A549 (cell line): Measurements from ENCODE around the gene SIGLEC5. TPM values are rescaled to one million over a fixed set of nuclear protein-coding genes. Genes with fewer than 3 reads are reported as not detected.

Experiments
- ATAC-seq, 2 experiments: fragments of 200-7000 bp in 1 of 2; fragments of >200 bp in 1 of 2; cut with Nextera tagmentation in 1 of 2; cut with Tn5 transposase in 1 of 2; 3 replicates each; pipeline versions ENCODE4 v1.8.0 to v1.9.1; 2018 to 2020; ENCODE audit warnings: mild to moderate bottlenecking in 1 of 2, moderate library complexity in 1 of 2
- CTCF ChIA-PET: fragments of 300-600 bp; sonication (Branson Sonifier 250); formaldehyde crosslinking; extraction: SDS; loops from one replicate; lab custom pipeline; 2021; ENCODE audit warnings: antibody characterized with exemption, inconsistent platforms; lab: Yijun Ruan, JAX
- POLR2A ChIA-PET: fragments of 350-600 bp; formaldehyde crosslinking; extraction: SDS; loops from one replicate; lab custom pipeline; 2021; ENCODE audit warnings: antibody characterized with exemption, inconsistent platforms; lab: Yijun Ruan, JAX
- DNase-seq, 2 experiments: peaks; one replicate each; pipeline versions ENCODE4 v3.0.0 to v3.0.0-alpha.2; 2011 to 2016; ENCODE audit warnings: low read depth in 1 of 2, low spot score in 1 of 2
- FAIRE-seq: peaks from 2 replicates; lab custom pipeline; 2011; peaks lifted over from hg19 to GRCh38; lab: Jason Lieb, UNC
- H3K27ac ChIP-seq, 2 experiments: fragments of >200 bp; sonication (Bioruptor Twin); formaldehyde crosslinking; 3 replicates each; pipeline ENCODE4 v1.5.1; 2016 to 2017
- H3K4me1 ChIP-seq: fragments of >200 bp; sonication (Bioruptor Twin); formaldehyde crosslinking; 3 replicates; pipeline ENCODE4 v1.6.1; 2016
- H3K4me2 ChIP-seq: fragments of >200 bp; sonication (Bioruptor Twin); formaldehyde crosslinking; 3 replicates; pipeline ENCODE4 v1.6.1; 2016
- H3K4me3 ChIP-seq: fragments of >200 bp; sonication (Bioruptor Twin); formaldehyde crosslinking; 3 replicates; pipeline ENCODE4 v1.5.1; 2016
- H3K9me3 ChIP-seq: fragments of >200 bp; sonication (Bioruptor Twin); formaldehyde crosslinking; 3 replicates; pipeline ENCODE4 v1.6.1; 2016
- CEBPB ChIP-seq, 2 experiments: fragments of >200 bp in 1 of 2; sonication (Bioruptor Twin) in 1 of 2; formaldehyde crosslinking in 1 of 2; IDR thresholded peaks; 2 replicates each; pipeline ENCODE4 v1.6.1; 2012 to 2016
- FOSB ChIP-seq: fragments of 250-450 bp; sonication (Bioruptor Pico); IDR thresholded peaks from 2 replicates; pipeline ENCODE4 v1.5.0; 2020; ENCODE audit warnings: mild to moderate bottlenecking, moderate library complexity
- FOSL2 ChIP-seq, 2 experiments: fragments of 450-650 bp in 1 of 2; fragments of >200 bp in 1 of 2; sonication (Bioruptor Twin) in 1 of 2; formaldehyde crosslinking; IDR thresholded peaks; 2 replicates each; pipeline versions ENCODE4 v1.5.0 to v1.6.1; 2016 to 2020; ENCODE audit warnings: mild to moderate bottlenecking in 1 of 2, moderate library complexity in 1 of 2
- HOXA7 ChIP-seq: fragments of 250-450 bp; sonication (Bioruptor Pico); IDR thresholded peaks from 2 replicates; pipeline ENCODE4 v1.5.0; 2020; ENCODE audit warnings: mild to moderate bottlenecking, moderate library complexity
- HOXB13 ChIP-seq: fragments of 250-450 bp; sonication (Bioruptor Pico); IDR thresholded peaks from 2 replicates; pipeline ENCODE4 v1.5.0; 2020; ENCODE audit warnings: low read depth, mild to moderate bottlenecking, moderate library complexity
- JUN ChIP-seq, 2 experiments: fragments of >200 bp; sonication (Bioruptor Twin); formaldehyde crosslinking; IDR thresholded peaks; 2 replicates in 1 of 2; 3 replicates in 1 of 2; pipeline ENCODE4 v1.6.1; 2016 to 2017
- JUNB ChIP-seq: fragments of >200 bp; sonication (Bioruptor Twin); formaldehyde crosslinking; IDR thresholded peaks from 2 replicates; pipeline ENCODE4 v1.6.1; 2016
- KDM1A ChIP-seq: fragments of 200-600 bp; sonication (generic); IDR thresholded peaks from 2 replicates; pipeline ENCODE4 v1.6.1; 2016; ENCODE audit warnings: low read depth, mild to moderate bottlenecking
- MAFK ChIP-seq: fragments of 450-650 bp; IDR thresholded peaks from 2 replicates; pipeline ENCODE4 v1.6.1; 2014; ENCODE audit not compliant: partially characterized antibody
- MYC ChIP-seq: IDR thresholded peaks from 2 replicates; pipeline ENCODE4 v1.6.1; 2012; ENCODE audit warnings: mild to moderate bottlenecking, inconsistent platforms, low read length, improper control_type of control experiment, borderline replicate concordance
- NR3C1 ChIP-seq: fragments of >200 bp; sonication (Bioruptor Twin); formaldehyde crosslinking; IDR thresholded peaks from 3 replicates; pipeline ENCODE4 v1.6.1; 2017
- PHF8 ChIP-seq: fragments of 200-600 bp; sonication (generic); IDR thresholded peaks from 2 replicates; pipeline ENCODE4 v1.6.1; 2016; ENCODE audit warnings: low read depth, mild to moderate bottlenecking, antibody characterized with exemption, moderate library complexity, borderline replicate concordance
- POLR2A ChIP-seq: IDR thresholded peaks from 2 replicates; pipeline ENCODE4 v1.6.1; 2012; ENCODE audit warnings: mild to moderate bottlenecking, low read length
- POLR2AphosphoS2 ChIP-seq: conservative IDR thresholded peaks from 2 replicates; pipeline ENCODE4 v1.6.1; 2012; ENCODE audit warnings: low read length, improper control_type of control experiment, inconsistent platforms
- RFX5 ChIP-seq: fragments of 450-650 bp; IDR thresholded peaks from 2 replicates; pipeline ENCODE4 v1.7.1; 2014; ENCODE audit warnings: antibody characterized with exemption, mild to moderate bottlenecking, moderate library complexity
- SMC3 ChIP-seq: fragments of >200 bp; sonication (Bioruptor Twin); formaldehyde crosslinking; IDR thresholded peaks from 3 replicates; pipeline ENCODE4 v1.6.1; 2018; ENCODE audit warnings: inconsistent platforms
- ZC3H11A ChIP-seq: fragments of 450-650 bp; IDR thresholded peaks from 2 replicates; pipeline ENCODE4 v1.6.1; 2014; ENCODE audit warnings: antibody characterized with exemption, mild to moderate bottlenecking
- WGBS: methylation state at CpG from one replicate; pipeline ENCODE4 v1.1.6; 2017; ENCODE audit errors: missing lambda C conversion rate; 5-methylcytosine and 5-hydroxymethylcytosine counted together
- polyA plus RNA-seq, 4 experiments: library from polyadenylated mRNA; depleted of rRNA in 3 of 4; stranded (reverse); fragments of >200 nt; fragmentation: RNase III in 1 of 4; extraction: RNeasy Plus Mini Kit Qiagen cat#74134 plus additional on column Dnase treatment in 1 of 4; gene quantifications; 2 replicates in 3 of 4; 3 replicates in 1 of 4; pipeline ENCODE4 v1.2.3, GENCODE V29; 2011 to 2017
- TF ChIP-seq, protein P1 (sequence below): IDR thresholded peaks from 2 replicates; pipeline ENCODE4 v1.6.1; 2012
- TF ChIP-seq, protein P2 (sequence below): IDR thresholded peaks from 2 replicates; pipeline ENCODE4 v1.6.1; 2012
- TF ChIP-seq, protein P3 (sequence below): fragments of >200 bp; sonication (Bioruptor Twin); formaldehyde crosslinking; IDR thresholded peaks from 3 replicates; pipeline ENCODE4 v1.5.1; 2016
- TF ChIP-seq, protein P4 (sequence below): IDR thresholded peaks from 2 replicates; pipeline ENCODE4 v1.6.1; 2012; ENCODE audit warnings: low read depth, borderline replicate concordance

Gene SIGLEC5
- polyA plus RNA-seq, 2 of the 4 experiments (the other 2 are of a cell fraction), result not detected

DNA sequence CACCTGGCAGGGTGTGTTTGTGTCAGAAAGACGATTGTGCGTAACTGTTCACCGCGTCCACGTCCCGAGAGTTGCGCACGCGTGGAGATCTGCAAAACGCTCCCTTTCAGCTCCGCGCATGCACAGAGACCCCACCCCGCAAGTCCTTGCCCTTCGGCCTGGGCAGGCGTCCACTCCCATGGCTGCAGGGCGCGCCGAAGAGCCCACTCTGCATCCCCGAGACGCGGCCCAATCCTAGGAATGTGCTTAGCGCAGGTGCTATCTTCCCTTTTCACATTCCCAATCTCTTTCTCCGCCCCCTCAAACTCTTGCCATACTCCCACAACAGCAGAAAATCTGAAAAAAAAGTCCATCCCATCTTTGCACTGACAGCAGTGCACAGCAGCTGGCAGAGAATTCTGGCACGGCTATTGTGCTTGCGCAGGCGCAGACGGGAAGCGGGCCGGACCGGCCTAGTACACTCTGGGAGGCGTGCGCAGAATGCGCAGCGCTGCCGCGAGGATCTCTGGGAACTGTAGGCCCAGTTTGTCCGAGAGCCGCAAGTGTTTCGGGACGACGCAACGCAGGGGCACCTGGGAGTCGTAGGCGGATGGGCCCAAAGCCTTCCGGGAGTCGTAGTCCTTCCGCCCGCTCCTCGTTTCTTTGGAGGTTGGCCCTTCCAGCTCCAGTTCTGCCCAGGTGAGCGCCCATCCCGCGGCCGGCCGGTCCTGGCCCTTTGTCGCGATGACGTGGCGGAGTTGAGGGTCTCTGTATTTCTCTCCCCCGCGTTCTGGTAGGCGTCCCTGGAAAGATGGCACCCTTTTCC, 36.0 kb downstream of the SIGLEC5 start:
- H3K9me3 ChIP-seq, result peaks cover 60% of the 10 kb centered on the region
- H3K4me3 ChIP-seq, result peak overlapping the region; percentile 68
- 0 out of 3 replicates have a peak, but pooled peaks cover 3% of the 10 kb centered on the region for H3K4me1 ChIP-seq
- DNase-seq (peak; percentile 96 to 98), ATAC-seq (peak; percentile 98 to 100), FAIRE-seq (peak; percentile 98)
- POLR2A ChIA-PET, result interaction anchor here (1.5 kb wide), 1 partner anchor 23 kb away, joined by 6 read pairs; the partner anchor contains the start of gene ZNF175
- H3K4me2 ChIP-seq, result peak overlapping the region; percentile 78
- WGBS, result 5% methylated on average over 57 of the region's 61 CpGs
- CTCF ChIA-PET, result interaction anchor here (0.9 kb wide), 1 partner anchor 173 kb away, joined by 3 read pairs; no protein-coding TSS in a partner anchor
- peak overlapping the region; percentile 65 to 82 for H3K27ac ChIP-seq
- TF ChIP-seq JUN (IDR thresholded peaks at IDR 0.05) (peak in 1 of 2 experiments; percentile 70; a peak in 2 of 5 replicates), PHF8 (0 out of 2 replicates have a peak, but pooled peaks have one; percentile 70), MYC (peak; percentile 33; the same call in 1 of the 2 replicates), HOXA7 (no peak), HOXB13 (no peak), POLR2A (peak; percentile 26; the same call in 1 of the 2 replicates), ZC3H11A (no peak)
- TF ChIP-seq, protein P1, sequence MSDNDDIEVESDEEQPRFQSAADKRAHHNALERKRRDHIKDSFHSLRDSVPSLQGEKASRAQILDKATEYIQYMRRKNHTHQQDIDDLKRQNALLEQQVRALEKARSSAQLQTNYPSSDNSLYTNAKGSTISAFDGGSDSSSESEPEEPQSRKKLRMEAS, result peak; percentile 62

DNA sequence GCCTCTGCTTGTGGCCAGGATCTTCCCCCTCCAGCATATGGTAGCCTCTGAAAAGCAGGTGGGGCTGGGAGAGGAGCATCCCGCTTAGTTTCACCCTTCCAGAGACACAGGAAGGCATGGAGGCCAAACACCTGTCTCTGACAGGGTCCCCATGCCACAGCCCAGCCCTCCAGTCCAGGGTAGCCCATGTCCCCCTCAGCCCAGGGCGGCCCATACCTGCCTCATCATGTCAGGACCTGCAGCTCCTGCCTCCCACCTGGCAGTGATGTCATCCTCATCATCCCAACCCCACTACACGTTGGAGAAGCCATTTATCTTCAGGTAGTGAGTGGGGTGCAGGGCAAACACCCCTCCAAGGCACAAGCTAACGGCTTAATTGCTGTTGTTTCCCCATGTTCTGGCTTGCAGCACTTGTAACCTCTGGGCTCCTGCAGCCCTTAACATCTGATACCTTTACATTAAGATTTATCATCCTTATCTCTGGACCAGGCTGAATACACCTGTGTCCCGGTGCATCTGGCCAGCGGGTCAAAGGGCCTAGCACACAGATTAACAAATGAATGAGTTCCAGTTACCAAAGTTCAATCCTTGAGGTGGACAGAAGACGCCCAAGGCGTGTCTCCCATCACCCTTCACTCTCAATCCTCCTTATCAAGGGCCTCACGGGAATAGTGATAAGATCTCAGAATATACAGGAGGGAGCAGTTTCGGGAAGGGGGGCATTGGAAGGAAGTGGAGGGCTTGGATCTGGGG, 36.9 kb downstream of the SIGLEC5 start:
- TF ChIP-seq, protein P2, sequence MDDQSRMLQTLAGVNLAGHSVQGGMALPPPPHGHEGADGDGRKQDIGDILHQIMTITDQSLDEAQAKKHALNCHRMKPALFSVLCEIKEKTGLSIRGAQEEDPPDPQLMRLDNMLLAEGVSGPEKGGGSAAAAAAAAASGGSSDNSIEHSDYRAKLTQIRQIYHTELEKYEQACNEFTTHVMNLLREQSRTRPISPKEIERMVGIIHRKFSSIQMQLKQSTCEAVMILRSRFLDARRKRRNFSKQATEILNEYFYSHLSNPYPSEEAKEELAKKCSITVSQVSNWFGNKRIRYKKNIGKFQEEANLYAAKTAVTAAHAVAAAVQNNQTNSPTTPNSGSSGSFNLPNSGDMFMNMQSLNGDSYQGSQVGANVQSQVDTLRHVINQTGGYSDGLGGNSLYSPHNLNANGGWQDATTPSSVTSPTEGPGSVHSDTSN, result no peak
- TF ChIP-seq SMC3 (no peak), NR3C1 (no peak), POLR2AphosphoS2 (no peak), CEBPB (IDR thresholded peaks at IDR 0.05) (no peak), HOXA7 (no peak), HOXB13 (no peak), JUNB (no peak), FOSL2 (IDR thresholded peaks at IDR 0.05) (no peak), FOSL2 (CRISPR knock-in tag; IDR thresholded peaks at IDR 0.05) (no peak), RFX5 (no peak), PHF8 (no peak), KDM1A (no peak), MAFK (no peak), FOSB (CRISPR knock-in tag) (no peak)
- TF ChIP-seq, protein P3, sequence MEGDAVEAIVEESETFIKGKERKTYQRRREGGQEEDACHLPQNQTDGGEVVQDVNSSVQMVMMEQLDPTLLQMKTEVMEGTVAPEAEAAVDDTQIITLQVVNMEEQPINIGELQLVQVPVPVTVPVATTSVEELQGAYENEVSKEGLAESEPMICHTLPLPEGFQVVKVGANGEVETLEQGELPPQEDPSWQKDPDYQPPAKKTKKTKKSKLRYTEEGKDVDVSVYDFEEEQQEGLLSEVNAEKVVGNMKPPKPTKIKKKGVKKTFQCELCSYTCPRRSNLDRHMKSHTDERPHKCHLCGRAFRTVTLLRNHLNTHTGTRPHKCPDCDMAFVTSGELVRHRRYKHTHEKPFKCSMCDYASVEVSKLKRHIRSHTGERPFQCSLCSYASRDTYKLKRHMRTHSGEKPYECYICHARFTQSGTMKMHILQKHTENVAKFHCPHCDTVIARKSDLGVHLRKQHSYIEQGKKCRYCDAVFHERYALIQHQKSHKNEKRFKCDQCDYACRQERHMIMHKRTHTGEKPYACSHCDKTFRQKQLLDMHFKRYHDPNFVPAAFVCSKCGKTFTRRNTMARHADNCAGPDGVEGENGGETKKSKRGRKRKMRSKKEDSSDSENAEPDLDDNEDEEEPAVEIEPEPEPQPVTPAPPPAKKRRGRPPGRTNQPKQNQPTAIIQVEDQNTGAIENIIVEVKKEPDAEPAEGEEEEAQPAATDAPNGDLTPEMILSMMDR, result no peak
- TF ChIP-seq, protein P4, sequence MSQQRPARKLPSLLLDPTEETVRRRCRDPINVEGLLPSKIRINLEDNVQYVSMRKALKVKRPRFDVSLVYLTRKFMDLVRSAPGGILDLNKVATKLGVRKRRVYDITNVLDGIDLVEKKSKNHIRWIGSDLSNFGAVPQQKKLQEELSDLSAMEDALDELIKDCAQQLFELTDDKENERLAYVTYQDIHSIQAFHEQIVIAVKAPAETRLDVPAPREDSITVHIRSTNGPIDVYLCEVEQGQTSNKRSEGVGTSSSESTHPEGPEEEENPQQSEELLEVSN, result no peak
- TF ChIP-seq, protein P1, result no peak
- TF ChIP-seq, all 56 proteins: peak for 0
- H3K9me3 ChIP-seq, result peaks cover 60% of the 10 kb centered on the region
- ChIA-PET CTCF (interaction anchor here (0.7 kb wide), 1 partner anchor 435 kb away, joined by 3 read pairs; no protein-coding TSS in a partner anchor), POLR2A (no interaction called here)
- peak overlapping the region; percentile 58 to 78 for H3K27ac ChIP-seq
- no peak for DNase-seq
- H3K4me2 ChIP-seq, result peak overlapping the region; percentile 78
- H3K4me1 ChIP-seq, result 0 out of 3 replicates have a peak, but pooled peaks cover 3% of the 10 kb centered on the region
- H3K4me3 ChIP-seq, result peak overlapping the region; percentile 68
- WGBS, result 52% methylated on average over 10 of the region's 10 CpGs
- no peak; a peak in 1 of 6 replicates for ATAC-seq
- FAIRE-seq, result no peak
